DND-41 (cell line): ENCODE results near the gene GAA.

ENCODE experiments used
- ATAC-seq: fragments of 200-7000 bp; cut with Tn5 transposase; 3 replicates; pipeline ENCODE4 v1.9.1; 2021; ENCODE audit warnings: low read depth; ENCODE audit not compliant: insufficient read depth
- DNase-seq: peaks from one replicate; pipeline ENCODE4 v3.0.0-alpha.2; 2020
- H2AFZ ChIP-seq: 2 replicates; pipeline ENCODE4 v1.6.0; 2012; ENCODE audit warnings: low read depth, low read length
- H3K27ac ChIP-seq: 2 replicates; pipeline ENCODE4 v1.5.1; 2012; ENCODE audit warnings: low read length, inconsistent platforms
- H3K27me3 ChIP-seq: fragments of 200-600 bp; sonication (generic); 2 replicates; pipeline ENCODE4 v1.6.0; 2012; ENCODE audit warnings: low read length, mild to moderate bottlenecking, inconsistent platforms; ENCODE audit not compliant: insufficient read depth, poor library complexity
- H3K36me3 ChIP-seq: 2 replicates; pipeline ENCODE4 v1.5.1; 2012; ENCODE audit warnings: low read length, inconsistent platforms; ENCODE audit not compliant: insufficient read depth
- H3K4me1 ChIP-seq: 2 replicates; pipeline ENCODE4 v1.5.1; 2012; ENCODE audit warnings: mild to moderate bottlenecking, low read length; ENCODE audit not compliant: insufficient read depth
- H3K4me2 ChIP-seq: 2 replicates; pipeline ENCODE4 v1.6.0; 2012; ENCODE audit warnings: mild to moderate bottlenecking, moderate library complexity, low read length, inconsistent platforms; ENCODE audit not compliant: insufficient read depth
- H3K4me3 ChIP-seq, 2 experiments: fragments of 200-600 bp in 1 of 2; shearing (Covaris generic) in 1 of 2; 2 replicates each; pipeline ENCODE4 v1.5.1; 2012 to 2016; ENCODE audit warnings: inconsistent platforms in 2 of 2, low read length in 2 of 2, mild to moderate bottlenecking in 2 of 2, low read depth in 1 of 2, moderate library complexity in 1 of 2
- H3K79me2 ChIP-seq: 2 replicates; pipeline ENCODE4 v1.6.0; 2012; ENCODE audit warnings: low read length, inconsistent platforms; ENCODE audit not compliant: insufficient read depth
- H3K9ac ChIP-seq: 2 replicates; pipeline ENCODE4 v1.6.0; 2012; ENCODE audit warnings: low read depth, mild to moderate bottlenecking, inconsistent platforms, low read length, moderate library complexity
- H3K9me3 ChIP-seq: 2 replicates; pipeline ENCODE4 v1.5.1; 2012; ENCODE audit warnings: low read length, moderate library complexity, mild to moderate bottlenecking, inconsistent platforms; ENCODE audit not compliant: insufficient read depth, severe bottlenecking
- H4K20me1 ChIP-seq: 2 replicates; pipeline ENCODE4 v1.6.0; 2012; ENCODE audit warnings: low read length; ENCODE audit not compliant: insufficient read depth
- EZH2 ChIP-seq: IDR thresholded peaks from 3 replicates; pipeline ENCODE4 v1.6.1; 2012; ENCODE audit warnings: borderline replicate concordance, low read depth, mild to moderate bottlenecking, moderate library complexity, low read length, inconsistent platforms; ENCODE audit not compliant: severe bottlenecking
- TF ChIP-seq, protein P1 (sequence below): IDR thresholded peaks from 2 replicates; pipeline ENCODE4 v1.5.1; 2012; ENCODE audit warnings: borderline replicate concordance, low read length, moderate library complexity, mild to moderate bottlenecking; ENCODE audit not compliant: poor library complexity, severe bottlenecking; ENCODE audit errors: extremely low read depth

The GAA gene

DNA sequence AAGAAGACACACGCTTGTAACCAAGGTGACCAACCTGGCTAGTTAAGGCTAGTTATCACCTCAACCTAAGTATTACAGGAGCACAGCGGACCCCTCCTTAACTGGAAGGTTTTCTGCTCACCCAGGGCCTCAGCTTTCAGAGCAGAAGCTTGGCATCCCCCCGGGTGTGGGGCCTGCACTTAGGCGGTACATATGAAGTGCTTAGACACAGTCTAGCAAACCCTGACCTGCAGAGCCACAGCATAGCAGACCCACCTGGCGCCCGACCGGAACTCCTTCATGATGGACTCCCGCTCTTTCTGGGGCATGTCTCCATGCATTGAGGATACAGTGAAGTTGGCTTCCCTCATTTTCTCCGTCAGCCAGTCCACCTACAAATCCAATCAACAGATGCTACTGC lies 35.8 kb downstream of the GAA start:
- Histone ChIP-seq H2AFZ (no peak overlapping the region), H3K27me3 (no peaks in the 10 kb centered on the region), H3K27ac (no peak overlapping the region), H3K9ac (no peak overlapping the region), H3K4me2 (no peak overlapping the region), H3K4me3 (no peak overlapping the region), H4K20me1 (peaks cover 22% of the 10 kb centered on the region), H3K36me3 (peaks cover 92% of the 10 kb centered on the region), H3K4me1 (0 out of 2 replicates have a peak, but pooled peaks cover under 1% of the 10 kb centered on the region), H3K9me3 (no peaks in the 10 kb centered on the region), H3K79me2 (peaks cover 6% of the 10 kb centered on the region; the same call in 1 of the 2 replicates)
- ATAC-seq (no peak), DNase-seq (no peak)
- TF ChIP-seq EZH2: no peak
- TF ChIP-seq, protein P1, sequence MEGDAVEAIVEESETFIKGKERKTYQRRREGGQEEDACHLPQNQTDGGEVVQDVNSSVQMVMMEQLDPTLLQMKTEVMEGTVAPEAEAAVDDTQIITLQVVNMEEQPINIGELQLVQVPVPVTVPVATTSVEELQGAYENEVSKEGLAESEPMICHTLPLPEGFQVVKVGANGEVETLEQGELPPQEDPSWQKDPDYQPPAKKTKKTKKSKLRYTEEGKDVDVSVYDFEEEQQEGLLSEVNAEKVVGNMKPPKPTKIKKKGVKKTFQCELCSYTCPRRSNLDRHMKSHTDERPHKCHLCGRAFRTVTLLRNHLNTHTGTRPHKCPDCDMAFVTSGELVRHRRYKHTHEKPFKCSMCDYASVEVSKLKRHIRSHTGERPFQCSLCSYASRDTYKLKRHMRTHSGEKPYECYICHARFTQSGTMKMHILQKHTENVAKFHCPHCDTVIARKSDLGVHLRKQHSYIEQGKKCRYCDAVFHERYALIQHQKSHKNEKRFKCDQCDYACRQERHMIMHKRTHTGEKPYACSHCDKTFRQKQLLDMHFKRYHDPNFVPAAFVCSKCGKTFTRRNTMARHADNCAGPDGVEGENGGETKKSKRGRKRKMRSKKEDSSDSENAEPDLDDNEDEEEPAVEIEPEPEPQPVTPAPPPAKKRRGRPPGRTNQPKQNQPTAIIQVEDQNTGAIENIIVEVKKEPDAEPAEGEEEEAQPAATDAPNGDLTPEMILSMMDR: no peak

DNA sequence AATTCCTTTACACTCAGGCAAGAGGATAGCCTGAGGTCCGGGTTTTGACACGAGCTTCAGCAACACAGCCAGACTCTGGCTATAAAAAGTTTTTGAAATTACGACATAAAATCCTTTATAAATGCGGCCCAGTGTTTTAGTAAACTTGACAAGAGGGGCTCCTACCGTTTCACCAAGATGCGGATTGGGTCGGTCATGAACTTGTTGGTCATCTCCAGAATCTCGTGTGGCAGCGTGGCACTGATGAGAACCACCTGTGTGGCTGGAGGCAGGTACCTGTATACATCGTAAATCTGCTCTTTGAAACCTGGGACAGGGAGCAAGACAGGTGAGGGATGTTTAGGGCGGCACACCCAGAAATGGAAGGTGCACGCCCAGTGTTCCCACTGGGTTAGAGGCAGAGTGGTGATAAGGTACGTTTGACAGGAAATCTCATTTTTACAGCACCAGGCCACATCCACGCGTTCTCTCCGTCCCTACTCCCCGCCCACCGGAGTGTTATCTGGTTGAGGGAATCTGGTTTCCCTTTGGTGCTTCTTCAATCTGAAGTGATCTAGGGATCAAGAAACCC lies 37.6 kb downstream of the GAA start:
- peaks cover 13% of the 10 kb centered on the region; the same call in 1 of the 2 replicates for H3K4me1 ChIP-seq
- no peaks in the 10 kb centered on the region for H3K27me3 ChIP-seq
- ATAC-seq (no peak), DNase-seq (no peak)
- no peak overlapping the region for H3K27ac ChIP-seq
- TF ChIP-seq, protein P1: no peak
- no peak for TF ChIP-seq EZH2
- H3K4me2 ChIP-seq: no peak overlapping the region
- no peak overlapping the region for H3K4me3 ChIP-seq
- H3K36me3 ChIP-seq: peaks cover 99% of the 10 kb centered on the region
- H4K20me1 ChIP-seq: peaks cover 27% of the 10 kb centered on the region
- peaks cover 24% of the 10 kb centered on the region for H3K79me2 ChIP-seq
- H3K9ac ChIP-seq: no peak overlapping the region
- H2AFZ ChIP-seq: no peak overlapping the region
- no peaks in the 10 kb centered on the region for H3K9me3 ChIP-seq

DNA sequence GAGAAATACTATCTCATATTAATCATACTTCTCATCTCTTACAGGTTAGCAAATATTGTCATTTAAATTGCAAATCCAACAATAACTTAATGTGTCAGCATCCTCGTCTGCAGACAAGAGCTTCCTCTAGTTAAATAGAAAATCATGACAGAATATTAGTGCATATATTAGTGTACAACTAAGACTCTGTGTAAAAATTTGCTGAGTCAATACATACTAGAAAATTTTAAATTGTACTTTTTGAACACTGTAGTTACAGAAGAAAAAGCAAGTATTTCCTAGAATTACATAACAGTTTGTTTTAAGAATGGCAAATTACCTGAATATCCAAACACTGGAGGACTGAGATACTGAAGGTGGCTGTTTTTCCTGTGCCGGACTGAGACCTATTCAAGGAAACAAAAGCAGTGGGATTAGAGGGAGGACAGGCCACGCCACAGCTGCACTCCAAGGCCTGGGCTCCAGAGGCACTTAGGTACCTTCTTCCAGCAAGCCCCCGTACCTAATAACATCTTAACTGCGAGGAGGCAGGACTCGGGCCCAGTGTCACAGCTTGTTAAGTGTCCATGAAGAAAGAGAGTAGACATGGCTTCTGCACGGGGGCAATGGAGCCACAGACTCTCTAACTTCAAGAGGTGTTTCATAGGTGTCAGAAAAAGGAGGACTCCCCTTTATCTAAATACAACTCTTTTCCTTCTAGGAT lies 40.2 kb downstream of the GAA start:
- Histone ChIP-seq H3K4me1 (peaks cover 36% of the 10 kb centered on the region), H3K4me3 (no peak overlapping the region), H3K9ac (no peak overlapping the region; the same call in 1 of the 2 replicates), H2AFZ (no peak overlapping the region), H3K27ac (no peak overlapping the region), H3K79me2 (peaks cover 51% of the 10 kb centered on the region), H4K20me1 (peaks cover 54% of the 10 kb centered on the region), H3K4me2 (no peak overlapping the region), H3K9me3 (no peaks in the 10 kb centered on the region), H3K36me3 (peaks cover 91% of the 10 kb centered on the region), H3K27me3 (no peaks in the 10 kb centered on the region)
- DNase-seq (no peak), ATAC-seq (no peak)
- no peak for TF ChIP-seq EZH2
- TF ChIP-seq, protein P1: no peak
